ENCODE measurements around the gene RRP9. TPM values are rescaled to one million over a fixed set of nuclear protein-coding genes. Genes with fewer than 3 reads are reported as not detected.

RRP9 gene
- total RNA-seq, 4 donors from 2014 or later, result 7.1 to 29.5 (median 11.1) TPM

DNA sequence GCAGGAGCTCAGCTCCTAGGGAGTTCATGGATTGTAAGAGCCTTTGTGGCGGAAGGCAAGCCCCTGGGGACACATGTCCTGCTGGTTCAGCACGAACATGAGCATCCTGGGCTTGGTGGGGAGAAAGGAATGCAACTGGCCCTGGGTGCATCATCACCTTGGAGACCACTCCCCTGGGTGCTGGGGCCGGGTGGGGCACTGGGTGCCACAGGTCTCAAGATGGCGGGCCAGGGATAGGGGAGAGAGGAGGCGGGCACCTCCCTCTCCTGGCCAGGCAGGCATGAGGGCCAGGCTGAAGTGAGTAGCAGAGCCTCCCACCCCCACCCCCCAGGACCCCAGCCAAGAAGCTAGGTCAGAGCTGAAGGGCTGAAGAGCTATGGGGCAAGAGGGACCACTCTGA lies 24.8 kb upstream of the RRP9 start:
- H3K27ac ChIP-seq, result peak overlapping the region; percentile 90 to 97 (median 94)
- 56% methylated on average over 5 of the region's 5 CpGs; no CpG with 5 or more reads in 1 of the 2 donors for WGBS, 2 donors (ENCODE audit: low coverage in 1 of 2)
- H3K4me3 ChIP-seq, result peak overlapping the region; percentile 41 to 97 (median 80)
- intact Hi-C loops (cut with DNase I; ENCODE audit: low total_unique reads), result no loop called here
- H3K9me3 ChIP-seq, result no peaks in the 10 kb centered on the region
- no peaks in the 10 kb centered on the region for H3K27me3 ChIP-seq
- no peaks in the 10 kb centered on the region for H3K36me3 ChIP-seq
- peaks cover 9 to 41% (median 25%) of the 10 kb centered on the region in 4 donors for H3K4me1 ChIP-seq
- no peak for DNase-seq
- TF ChIP-seq POLR2AphosphoS5 (IDR thresholded peaks at IDR 0.05) (no peak), POLR2A (IDR thresholded peaks at IDR 0.05) (no peak), EP300 (IDR thresholded peaks at IDR 0.05; ENCODE audit: low read depth) (no peak)
- TF ChIP-seq, protein P1, sequence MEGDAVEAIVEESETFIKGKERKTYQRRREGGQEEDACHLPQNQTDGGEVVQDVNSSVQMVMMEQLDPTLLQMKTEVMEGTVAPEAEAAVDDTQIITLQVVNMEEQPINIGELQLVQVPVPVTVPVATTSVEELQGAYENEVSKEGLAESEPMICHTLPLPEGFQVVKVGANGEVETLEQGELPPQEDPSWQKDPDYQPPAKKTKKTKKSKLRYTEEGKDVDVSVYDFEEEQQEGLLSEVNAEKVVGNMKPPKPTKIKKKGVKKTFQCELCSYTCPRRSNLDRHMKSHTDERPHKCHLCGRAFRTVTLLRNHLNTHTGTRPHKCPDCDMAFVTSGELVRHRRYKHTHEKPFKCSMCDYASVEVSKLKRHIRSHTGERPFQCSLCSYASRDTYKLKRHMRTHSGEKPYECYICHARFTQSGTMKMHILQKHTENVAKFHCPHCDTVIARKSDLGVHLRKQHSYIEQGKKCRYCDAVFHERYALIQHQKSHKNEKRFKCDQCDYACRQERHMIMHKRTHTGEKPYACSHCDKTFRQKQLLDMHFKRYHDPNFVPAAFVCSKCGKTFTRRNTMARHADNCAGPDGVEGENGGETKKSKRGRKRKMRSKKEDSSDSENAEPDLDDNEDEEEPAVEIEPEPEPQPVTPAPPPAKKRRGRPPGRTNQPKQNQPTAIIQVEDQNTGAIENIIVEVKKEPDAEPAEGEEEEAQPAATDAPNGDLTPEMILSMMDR (IDR thresholded peaks at IDR 0.05), result no peak
- in situ Hi-C loops (cut with MboI; ENCODE audit: low pct_ligation_motif_present in 1 of 4, low pct_unique_long_range_greater_than_20kb in 1 of 4, low sequenced_read_pairs in 3 of 4), result no loop called here

DNA sequence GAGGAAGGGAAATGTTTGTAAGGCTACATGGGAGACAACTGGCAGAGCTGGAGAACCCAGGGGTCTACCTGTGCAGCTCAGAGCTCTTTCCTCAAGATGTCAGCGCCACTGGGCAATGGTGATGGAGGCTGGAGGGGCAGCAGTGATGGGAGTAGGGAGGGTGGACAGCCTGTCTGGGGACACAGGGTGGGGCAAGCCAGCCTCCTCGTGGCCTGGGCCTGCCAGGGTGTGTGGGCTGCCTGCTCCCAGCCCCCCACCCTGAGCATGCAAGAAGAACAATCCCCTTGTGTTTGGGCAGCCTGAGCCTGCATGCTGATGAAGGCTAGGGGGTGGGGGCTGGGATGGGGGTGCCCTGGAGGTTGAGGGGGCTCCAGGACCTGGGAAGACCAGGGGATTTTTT lies 24.3 kb upstream of the RRP9 start:
- Histone ChIP-seq H3K27me3 (no peaks in the 10 kb centered on the region), H3K36me3 (no peaks in the 10 kb centered on the region), H3K27ac (peak overlapping the region in 3 of 4 donors; percentile 90 to 97 (median 95)), H3K4me3 (no peak overlapping the region), H3K4me1 (peaks cover 9 to 39% (median 24%) of the 10 kb centered on the region in 4 donors), H3K9me3 (no peaks in the 10 kb centered on the region)
- DNase-seq, result no peak
- TF ChIP-seq, protein P1 (IDR thresholded peaks at IDR 0.05), result no peak
- no peak for TF ChIP-seq EP300 (IDR thresholded peaks at IDR 0.05; ENCODE audit: low read depth)
- intact Hi-C loops (cut with DNase I; ENCODE audit: low total_unique reads), result no loop called here
- in situ Hi-C loops (cut with MboI; ENCODE audit: low pct_ligation_motif_present in 1 of 4, low pct_unique_long_range_greater_than_20kb in 1 of 4, low sequenced_read_pairs in 3 of 4), result no loop called here
- WGBS, 2 donors (ENCODE audit: low coverage in 1 of 2), result 63% methylated on average over 2 of the region's 2 CpGs; no CpG with 5 or more reads in 1 of the 2 donors

GRCh38 chr3:51964521-51964920 lies 22.8 kb upstream of the RRP9 start:
- H3K36me3 ChIP-seq, result no peaks in the 10 kb centered on the region
- WGBS, 2 donors (ENCODE audit: low coverage in 1 of 2), result 80% methylated on average over 4 of the region's 4 CpGs; no CpG with 5 or more reads in 1 of the 2 donors
- in situ Hi-C loops (cut with MboI; ENCODE audit: low pct_ligation_motif_present in 1 of 4, low pct_unique_long_range_greater_than_20kb in 1 of 4, low sequenced_read_pairs in 3 of 4), result no loop called here
- TF ChIP-seq POLR2AphosphoS5 (IDR thresholded peaks at IDR 0.05) (no peak), EP300 (IDR thresholded peaks at IDR 0.05; ENCODE audit: low read depth) (no peak), POLR2A (IDR thresholded peaks at IDR 0.05) (no peak)
- TF ChIP-seq, protein P1 (IDR thresholded peaks at IDR 0.05), result no peak
- intact Hi-C loops (cut with DNase I; ENCODE audit: low total_unique reads), result no loop called here
- no peaks in the 10 kb centered on the region for H3K9me3 ChIP-seq
- DNase-seq, result no peak
- H3K27me3 ChIP-seq, result no peaks in the 10 kb centered on the region
- no peak overlapping the region for H3K4me3 ChIP-seq
- H3K27ac ChIP-seq, result no peak overlapping the region
- H3K4me1 ChIP-seq, result peaks cover 9 to 35% (median 24%) of the 10 kb centered on the region in 4 donors

GRCh38 chr3:51963951-51964451 lies 22.3 kb upstream of the RRP9 start:
- no peak overlapping the region for H3K4me3 ChIP-seq
- no peaks in the 10 kb centered on the region for H3K27me3 ChIP-seq
- TF ChIP-seq EP300 (IDR thresholded peaks at IDR 0.05; ENCODE audit: low read depth), result no peak
- no peak for TF ChIP-seq POLR2A (IDR thresholded peaks at IDR 0.05)
- no peaks in the 10 kb centered on the region for H3K9me3 ChIP-seq
- H3K4me1 ChIP-seq, result peaks cover 9 to 32% (median 24%) of the 10 kb centered on the region in 4 donors
- no peak overlapping the region for H3K27ac ChIP-seq
- intact Hi-C loops (cut with DNase I; ENCODE audit: low total_unique reads) (no loop called here), in situ Hi-C loops (cut with MboI; ENCODE audit: low pct_ligation_motif_present in 1 of 4, low pct_unique_long_range_greater_than_20kb in 1 of 4, low sequenced_read_pairs in 3 of 4) (no loop called here)
- DNase-seq, result no peak
- WGBS, 2 donors (ENCODE audit: low coverage in 1 of 2), result 66% methylated on average over 10 of the region's 12 CpGs; no CpG with 5 or more reads in 1 of the 2 donors
- H3K36me3 ChIP-seq, result no peaks in the 10 kb centered on the region
